ENCODE results near the gene POLQ.
A peak's percentile ranks its signal among the peaks of the same experiment; 100 is the strongest.
"Not testable (repeated sequence)": the region's sequence is repeated elsewhere in the genome, so short reads cannot be mapped to it uniquely, and the experiment has no call there.

Gene POLQ

DNA sequence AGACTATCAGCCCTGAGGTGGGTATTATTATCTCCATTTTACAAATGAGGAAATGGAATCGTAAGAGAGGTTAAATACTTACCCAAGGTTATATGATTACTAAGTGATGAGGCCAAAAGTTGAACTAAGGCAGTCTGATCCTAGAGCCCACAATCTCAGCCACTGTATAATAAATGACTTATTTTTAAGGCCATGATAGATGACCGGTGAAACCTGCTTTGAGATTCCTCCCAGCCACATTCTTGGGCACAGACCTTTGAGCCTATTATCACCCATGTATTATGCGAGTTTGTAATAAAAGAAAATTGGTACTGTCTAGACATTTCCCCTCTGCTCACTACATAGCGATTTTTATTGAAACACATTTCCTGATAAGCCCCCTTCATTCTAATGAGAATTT lies 37.4 kb downstream of the POLQ start:
- DNase-seq (ENCODE audit: low spot score) = no peak

DNA sequence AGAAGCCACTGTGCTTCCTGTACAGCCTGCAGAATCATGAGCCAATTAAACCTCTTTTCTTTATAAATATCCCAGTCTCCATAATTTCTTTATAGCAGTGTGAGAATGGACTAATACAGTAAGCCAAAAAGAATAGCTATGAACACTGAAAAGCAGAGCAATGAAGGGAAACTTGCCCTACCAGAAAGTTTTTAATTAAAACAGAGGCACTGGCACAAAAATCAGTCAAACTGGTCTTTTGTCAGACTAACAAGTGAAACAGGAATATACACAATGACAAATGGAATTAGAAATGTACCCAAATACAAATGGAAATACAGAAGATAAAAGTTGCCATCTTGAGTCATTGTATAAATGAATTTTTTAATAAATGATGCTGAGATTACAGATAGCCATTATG lies 40.5 kb downstream of the POLQ start:
- DNase-seq (ENCODE audit: low spot score) = no peak

DNA sequence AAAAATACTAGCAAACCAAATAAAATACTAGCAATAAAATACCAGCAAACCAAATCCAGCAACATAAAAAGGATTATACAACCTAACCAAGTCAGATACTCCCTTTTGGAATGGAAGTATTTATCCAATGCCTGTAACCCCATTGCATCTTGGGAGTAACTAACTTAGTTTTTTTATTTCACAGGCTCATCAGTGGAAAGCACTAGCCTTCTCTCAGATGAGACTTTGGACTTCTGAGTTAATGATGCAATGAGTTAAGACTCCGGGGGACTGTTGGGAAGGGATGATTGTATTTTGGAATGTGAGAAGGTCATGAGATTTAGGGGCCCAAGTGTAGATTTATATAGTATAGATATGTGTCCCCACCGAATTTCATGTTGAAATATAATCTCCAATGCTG lies 41.2 kb downstream of the POLQ start:
- no peak for DNase-seq (ENCODE audit: low spot score)

DNA sequence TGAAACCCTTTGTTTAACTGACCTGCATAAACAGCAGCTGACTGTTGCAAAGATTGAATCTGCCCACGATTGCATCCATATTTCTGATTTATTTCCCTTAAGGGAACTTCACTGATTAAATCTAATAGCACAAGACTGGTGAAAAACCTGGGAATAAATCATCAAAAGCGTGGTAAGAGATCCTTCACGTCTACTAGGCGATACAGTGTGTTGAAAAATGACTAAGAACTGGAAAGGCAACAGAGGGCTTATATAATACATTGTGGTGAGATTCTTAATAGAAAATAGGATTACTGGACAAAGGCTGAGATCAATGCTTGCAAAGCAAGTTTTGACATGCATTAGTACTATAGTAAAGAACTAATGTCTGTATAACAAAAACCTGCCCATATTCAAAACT lies 49.0 kb downstream of the POLQ start:
- DNase-seq (ENCODE audit: low spot score) = no peak

DNA sequence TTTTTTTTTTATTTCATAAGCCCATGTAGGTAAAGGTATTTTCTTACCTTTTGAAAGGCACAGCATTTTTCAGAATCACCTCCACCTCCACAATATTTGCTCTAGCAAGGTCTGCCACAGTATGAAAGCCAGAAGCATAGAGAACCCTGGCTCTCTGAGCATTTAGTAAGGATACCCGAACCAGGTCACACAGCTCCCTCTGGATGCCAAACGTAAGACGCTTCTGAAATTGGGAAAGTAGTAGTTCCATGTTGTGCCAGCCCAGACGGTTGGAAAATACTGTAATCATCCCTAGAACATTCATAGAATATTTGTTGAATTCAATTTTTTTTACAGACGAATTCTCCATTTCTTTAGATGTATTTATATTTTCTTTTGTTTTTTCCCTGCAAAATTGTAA lies 52.4 kb downstream of the POLQ start:
- no peak for DNase-seq (ENCODE audit: low spot score)

DNA sequence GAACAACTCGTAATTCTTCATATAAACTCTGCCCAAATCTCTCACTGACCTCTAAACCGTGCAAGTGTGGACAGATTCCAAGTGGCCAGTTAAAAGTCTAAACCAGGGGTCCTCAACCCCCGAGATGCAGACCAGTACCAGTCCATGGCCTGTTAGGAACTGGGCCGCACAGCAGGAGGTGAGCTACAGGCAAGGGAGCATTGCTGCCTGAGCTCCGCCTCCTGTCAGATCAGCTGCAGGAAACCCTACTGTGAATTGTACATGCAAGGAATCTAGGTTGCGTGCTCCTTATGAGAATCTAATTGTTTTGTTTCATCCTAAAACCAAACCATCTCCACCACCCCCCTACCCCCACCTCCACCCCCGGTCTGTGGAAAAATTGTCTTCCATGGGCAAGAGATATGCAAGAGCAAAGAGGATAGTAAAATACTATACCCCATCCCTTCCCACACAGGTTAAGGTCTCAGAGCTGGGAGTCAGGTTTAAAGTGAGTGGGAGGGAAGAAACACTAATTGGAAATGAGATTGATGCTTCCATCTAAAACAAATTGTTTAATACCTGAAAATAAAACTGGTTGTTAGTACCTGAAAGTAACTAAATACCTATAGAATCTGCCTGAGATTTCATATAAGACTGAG lies 54.0 kb downstream of the POLQ start:
- DNase-seq (ENCODE audit: low spot score) = no peak

DNA sequence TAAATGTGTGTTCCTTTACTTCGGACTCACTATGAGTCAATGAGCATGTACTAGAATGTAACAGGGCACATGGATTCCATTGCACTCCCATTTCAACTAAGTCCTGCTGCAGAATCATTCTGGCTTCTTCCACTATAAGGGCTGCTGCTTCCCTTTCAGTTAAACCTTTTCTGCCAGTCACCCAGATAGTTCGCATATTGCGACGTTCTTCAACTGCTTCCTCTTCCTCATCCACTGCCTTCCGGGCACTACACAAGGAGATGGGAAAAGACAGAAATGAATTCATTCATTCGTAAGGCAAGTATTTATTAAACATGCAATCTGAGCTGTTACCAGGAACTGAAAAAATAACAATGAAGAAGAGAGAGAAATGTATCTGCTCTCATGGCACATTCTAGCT lies 55.6 kb downstream of the POLQ start:
- DNase-seq (ENCODE audit: low spot score) = no peak

DNA sequence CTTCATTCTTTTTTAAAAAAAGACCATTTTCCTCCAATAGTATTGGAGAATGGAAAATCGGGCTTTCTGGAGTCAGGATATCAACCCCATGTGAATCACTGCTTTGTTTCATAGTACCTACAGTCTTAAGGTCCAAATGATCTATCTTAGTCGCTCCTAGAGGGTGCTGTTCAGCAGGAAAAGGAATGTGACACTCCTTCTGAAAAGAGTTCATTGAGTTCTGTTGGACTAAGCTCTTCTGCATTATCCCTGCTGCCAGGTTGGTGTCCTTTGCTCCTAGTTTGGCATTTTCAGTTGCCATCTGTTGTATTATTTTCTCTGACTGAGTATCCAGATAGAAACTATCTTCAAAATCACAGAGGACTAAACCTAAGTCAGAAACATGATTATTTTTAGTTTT lies 57.2 kb downstream of the POLQ start:
- no peak for DNase-seq (ENCODE audit: low spot score)

DNA sequence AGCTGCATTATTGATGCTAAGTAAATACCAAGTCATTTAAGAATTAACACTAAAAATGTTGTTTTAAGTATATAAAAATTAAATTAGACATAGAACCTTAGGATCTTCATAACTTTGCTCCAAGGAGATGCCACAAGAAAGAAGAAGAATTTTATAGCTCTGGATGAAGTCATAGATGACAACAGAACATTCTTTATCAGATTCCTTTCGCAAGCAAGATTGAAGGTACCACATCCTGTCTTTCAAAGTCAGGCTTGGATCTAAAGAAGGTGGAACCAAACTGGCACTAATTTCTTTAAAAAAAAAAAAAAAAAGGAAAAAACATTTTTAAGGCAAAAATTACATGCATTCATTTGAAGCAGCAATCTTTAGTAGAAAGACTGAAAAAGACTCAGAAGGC lies 62.5 kb downstream of the POLQ start:
- no peak for DNase-seq (ENCODE audit: low spot score)

DNA sequence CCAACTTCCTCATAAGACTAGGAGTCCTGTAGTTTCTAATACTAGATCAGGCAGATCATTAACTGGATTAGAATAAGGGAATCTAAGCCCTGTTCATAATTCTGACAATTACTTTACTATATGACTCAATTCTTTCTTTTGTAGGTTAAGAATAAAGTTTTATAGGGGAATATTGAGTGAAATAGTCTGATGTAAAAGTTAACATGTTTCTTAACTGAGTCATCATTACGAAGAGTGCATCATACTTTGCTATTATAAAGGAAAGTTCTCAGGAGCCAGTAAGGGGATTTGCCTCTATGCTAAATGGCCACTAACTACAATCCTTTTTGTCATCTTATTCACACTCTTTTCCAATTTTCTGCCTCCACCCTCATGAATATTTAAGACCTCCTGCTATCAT lies 63.1 kb downstream of the POLQ start:
- DNase-seq (ENCODE audit: low spot score) = peak; percentile 61

DNA sequence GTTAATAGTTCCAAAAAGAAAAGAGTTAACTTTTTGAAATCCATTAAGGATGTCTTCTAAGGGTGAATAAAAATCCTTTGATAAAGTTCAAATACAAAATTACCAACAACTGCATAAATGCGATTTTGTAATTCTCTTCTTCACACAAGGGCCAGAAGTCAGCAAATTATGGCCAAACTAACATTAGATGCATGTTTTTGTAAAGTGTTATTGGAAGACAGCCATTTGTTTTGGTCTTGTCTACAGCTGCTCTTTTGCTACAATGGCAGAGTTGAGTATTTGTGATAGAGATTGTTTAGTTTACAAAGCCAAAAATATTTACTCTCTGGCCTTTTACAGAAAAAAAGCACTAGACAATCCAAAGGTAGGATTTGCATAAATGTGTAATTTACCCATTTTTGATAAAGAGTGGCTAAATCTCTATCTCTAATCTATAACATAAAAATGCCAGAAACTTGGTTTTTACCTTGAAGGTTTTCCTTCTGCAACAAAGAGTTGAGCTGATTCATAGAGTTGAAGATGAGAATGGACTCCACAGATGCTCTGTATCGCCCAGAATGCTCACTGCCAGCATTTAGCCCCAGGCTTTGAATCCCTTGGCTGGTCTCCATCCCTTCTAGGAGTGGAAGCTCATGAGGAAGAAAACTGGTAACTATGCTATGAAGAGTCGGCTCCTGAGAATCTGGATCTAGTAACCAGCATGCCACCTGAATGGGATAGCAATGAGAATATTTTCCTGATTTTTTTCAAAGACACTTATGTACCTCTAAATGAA lies 64.5 kb downstream of the POLQ start:
- no peak for DNase-seq (ENCODE audit: low spot score)

DNA sequence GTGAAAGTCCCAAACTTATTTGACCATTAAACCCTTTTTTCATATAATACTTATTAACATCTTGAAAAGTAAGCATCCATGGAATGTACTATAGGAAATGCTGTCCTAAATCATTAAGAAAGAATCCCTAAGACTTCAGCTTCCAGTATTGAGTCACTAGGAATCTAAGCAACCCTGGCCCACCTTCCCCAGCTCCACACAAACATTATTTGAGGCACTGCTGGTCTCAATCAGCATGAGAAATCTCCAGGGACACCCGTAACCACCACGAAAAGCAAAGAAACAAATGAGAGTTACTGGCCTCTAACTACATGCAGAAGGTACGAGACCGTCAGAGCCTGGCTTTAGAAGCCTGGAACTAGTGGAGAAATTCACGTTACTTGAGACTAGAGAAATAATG lies 68.2 kb downstream of the POLQ start:
- DNase-seq (ENCODE audit: low spot score) = peak; percentile 4

DNA sequence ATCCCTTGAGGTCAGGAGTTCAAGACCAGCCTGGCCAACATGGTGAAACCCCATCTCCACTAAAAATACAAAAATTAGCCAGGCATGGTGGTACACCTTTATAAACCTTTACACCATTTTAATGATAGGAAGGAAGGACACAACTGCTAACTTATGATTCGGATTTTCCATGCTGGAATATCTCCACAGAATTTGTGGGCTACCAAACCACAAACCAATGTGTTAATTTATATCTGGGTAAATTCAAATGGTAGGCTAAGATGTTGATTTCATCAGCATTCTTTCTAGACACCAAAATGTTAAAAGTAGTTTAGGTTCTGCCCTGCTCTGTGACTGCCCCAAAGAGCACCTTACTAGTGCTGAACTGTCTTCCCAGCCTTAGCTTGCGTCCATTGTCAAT lies 72.8 kb downstream of the POLQ start:
- DNase-seq (ENCODE audit: low spot score) = no peak

DNA sequence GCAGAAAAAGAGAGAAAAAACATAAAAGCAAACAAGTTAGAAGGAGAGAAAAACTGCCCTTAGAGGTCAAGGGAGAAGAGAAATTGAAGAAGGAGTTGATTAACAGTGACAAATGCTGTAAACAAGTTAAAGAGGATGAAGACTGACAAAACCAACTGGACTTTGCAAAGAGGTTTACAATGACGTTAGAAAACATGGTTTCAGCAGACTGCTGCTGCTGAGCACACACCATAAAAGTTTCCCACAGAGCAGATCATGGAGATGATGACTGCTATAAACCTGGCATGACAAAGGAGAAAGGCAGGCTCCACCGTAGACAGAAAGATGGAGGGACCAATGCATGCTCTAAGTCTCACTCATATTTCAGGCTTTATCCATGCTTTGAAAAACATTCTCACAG lies 78.7 kb downstream of the POLQ start:
- no peak for DNase-seq (ENCODE audit: low spot score)

DNA sequence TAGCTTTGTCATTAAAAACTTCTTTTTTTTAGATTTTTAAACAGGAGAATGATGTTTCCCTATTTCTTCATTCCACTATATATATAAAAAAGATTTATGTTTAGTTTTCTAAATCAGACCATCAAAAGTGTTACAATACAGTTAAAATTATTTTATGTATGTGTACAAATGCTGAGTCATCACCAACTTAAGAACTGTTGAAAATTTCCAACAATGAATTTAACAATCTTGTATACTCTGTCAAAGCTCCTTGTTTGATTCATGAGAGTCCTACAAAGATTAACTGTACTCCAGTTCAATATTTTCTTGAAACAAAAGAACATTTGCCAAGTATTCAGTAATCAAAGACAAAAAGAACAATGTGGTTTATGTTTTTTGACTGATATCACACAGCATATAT lies 82.0 kb downstream of the POLQ start:
- no peak for DNase-seq (ENCODE audit: low spot score)

DNA sequence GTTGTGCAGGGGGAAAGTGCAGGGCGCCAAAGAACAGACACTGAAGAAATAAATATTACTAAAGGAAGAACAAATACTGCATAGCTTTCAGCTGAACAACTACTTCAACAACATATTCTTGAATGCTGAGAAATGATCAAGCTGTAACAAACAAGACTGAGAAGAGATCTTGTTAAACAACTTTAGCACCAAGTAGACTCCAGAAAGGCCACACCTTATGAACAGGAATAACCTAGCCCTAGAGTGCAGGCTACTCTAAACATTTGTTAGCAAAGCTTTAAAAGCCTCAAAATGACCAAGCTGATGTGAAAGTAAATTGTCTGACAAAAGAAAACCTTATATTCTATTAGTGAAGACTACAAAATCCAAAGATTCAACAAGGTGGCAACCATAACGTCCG lies 83.2 kb downstream of the POLQ start:
- no peak for DNase-seq (ENCODE audit: low spot score)

DNA sequence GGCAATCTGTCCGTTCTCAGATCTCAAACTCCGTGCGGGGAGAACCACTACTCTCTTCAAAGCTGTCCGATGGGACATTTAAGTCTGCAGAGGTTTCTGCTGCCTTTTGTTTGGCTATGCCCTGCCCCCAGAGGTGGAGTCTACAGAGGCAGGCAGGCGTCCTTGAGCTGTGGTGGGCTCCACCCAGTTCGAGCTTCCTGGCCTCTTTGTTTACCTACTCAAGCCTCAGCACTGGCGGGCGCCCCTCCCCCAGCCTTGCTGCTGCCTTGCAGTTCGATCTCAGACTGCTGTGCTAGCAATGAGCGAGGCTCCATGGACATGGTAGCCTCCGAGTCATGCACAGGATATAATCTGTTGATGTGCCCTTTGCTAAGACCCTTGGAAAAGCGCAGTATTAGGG lies 94.0 kb downstream of the POLQ start:
- not testable (repeated sequence) for DNase-seq (ENCODE audit: low spot score)

DNA sequence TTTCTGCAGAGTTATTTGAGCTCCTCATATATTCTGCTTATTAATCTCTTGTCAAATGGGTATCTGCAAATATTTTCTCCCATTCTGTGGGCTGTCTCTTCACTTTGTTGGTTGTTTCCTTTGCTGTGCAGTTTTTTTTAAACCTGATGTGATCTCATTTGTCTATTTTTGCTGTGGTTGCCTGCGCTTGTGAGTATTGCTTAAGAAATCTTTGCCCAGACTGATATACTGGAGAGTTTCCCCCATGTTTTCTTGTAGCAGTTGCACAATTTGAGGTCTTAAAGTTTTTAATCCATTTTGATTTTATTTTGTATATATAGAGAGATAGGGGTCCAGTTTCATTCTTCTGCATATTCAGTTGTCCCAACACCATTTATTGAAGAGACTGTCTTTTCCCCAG lies 102.3 kb downstream of the POLQ start:
- DNase-seq (ENCODE audit: low spot score) = no peak

DNA sequence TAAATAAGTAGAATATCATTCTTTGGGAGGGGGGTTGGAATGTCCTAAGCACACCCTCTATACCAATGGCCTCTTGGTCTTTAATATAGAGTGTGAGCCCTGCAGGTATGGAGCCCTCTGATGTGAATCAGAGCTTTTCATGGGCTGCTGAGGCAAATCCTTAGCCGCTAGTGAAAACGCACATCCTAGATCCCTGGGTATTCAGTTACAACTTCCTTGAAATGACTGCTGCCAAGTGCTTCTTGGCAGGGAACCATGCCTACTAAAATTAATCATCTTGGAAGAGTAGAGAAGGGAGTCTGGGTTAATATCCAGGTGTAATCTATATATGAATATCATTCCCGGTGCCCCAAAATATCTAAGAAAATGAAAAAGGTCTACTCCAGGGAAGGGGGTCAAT lies 109.1 kb downstream of the POLQ start:
- DNase-seq (ENCODE audit: low spot score) = no peak

DNA sequence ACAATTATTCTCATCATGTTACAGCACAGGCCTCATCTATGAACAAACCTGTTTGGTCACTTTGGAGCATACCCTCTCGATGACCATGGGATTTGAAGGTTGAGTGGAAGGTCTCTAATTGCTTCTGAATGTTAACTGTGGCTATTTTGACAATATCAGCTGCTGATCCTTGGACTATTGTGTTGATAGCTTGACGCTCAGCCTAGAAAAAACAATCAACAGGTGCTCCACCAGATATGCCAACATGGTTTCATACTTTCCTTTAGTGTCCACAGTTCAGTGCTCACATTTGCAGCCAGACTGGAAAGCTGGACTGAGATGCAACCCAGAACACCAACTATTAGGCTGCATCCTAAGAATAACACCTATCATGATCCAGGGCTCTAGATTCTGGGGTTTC lies 109.7 kb downstream of the POLQ start:
- DNase-seq (ENCODE audit: low spot score) = no peak

DNA sequence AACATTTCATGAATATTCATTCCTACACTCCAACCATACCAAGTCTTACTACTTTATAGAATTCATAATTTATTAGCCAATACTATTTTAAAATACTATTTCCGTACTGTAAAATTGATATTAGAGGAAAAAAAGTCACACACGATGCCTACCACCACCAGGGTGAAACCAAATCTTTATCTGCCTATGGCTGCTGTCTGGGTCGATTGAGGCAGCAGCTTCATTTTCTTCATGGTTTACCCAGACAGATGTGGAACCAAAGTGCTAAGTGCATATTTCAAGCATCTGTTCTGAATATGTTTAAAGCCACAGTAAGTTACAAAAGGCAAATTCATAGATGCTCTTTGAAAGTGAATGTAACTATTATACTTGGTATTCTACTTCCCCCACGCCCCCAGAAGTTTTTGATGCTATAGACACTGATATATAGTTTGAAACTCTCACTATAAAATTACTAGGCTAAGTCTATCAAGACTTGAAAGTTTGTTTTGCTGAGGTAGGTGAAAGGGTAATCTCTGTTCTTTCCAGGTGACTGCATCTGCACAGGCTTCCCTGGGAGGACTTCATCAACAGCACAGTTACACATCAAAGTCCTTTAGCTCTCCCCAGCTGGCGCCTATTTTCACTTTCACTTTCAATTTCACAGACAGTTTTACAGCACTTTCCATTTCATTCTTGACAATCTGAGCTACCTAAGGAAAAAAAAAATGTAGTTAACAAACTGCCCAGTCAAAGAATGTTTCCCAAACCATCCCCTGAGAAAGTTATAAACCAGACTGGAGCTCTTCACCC lies 113.9 kb downstream of the POLQ start:
- no peak for DNase-seq (ENCODE audit: low spot score)

DNA sequence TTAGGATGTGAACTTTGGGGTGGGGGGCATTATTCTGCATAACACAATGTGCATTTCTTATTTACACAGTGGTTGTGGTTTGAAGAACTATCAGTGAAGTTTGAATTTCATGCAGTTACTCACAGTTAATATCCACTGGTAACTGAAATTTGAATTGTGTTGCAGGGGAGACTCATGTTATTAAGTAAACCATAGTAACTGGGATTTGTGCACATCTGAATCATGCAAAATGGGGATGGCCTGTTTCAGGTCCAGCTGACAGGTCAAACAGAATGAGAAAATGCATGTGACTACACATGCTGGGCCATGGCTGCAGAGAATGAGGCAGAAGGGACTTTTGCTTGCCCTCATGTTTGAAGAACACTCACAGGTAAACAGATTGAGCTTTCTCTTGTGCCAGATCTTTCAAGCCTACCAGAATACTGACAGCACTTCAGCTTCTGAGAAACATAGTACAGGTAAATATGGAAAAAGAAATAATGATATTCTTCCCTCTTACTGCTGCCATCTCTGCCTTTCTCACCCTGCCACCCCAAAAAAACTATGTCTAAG lies 115.0 kb downstream of the POLQ start:
- no peak for DNase-seq (ENCODE audit: low spot score)

DNA sequence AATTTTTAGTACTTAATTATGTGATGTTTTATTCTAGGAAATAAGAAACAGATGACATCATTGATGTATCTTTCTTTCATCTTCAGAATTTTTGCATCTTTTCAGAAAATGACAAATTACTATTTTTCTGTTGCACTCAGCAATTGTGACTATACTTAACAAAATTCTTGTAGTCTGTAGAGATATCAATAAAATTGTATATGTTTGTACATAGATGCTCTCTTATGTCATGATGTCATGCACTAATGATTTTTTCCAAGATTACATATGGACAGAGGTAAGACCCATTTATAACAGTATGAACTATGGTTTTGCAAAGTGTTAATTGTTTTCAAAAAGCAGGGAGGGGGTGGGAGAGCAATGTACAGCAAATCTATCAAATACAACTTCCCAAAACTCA lies 121.2 kb downstream of the POLQ start:
- DNase-seq (ENCODE audit: low spot score) = no peak

Data from kidney capillary endothelial cell (primary cell).